Measurements from ENCODE around the gene GAS7.

GAS7 gene

GRCh38 chr17:10198509-10199249, at the start of gene GAS7:
Gene GAS7, minus strand, starts transcription at chr17:10198606.
- DNase-seq: peak; percentile 57 to 58

- DNase-seq: no peak
Observed at GRCh38 chr17:10247810-10248209, 49.4 kb upstream of the GAS7 start.

- no peak for DNase-seq
Observed at GRCh38 chr17:10243883-10244844, 45.8 kb upstream of the GAS7 start.

- DNase-seq: no peak
Observed at GRCh38 chr17:10241781-10242180, 43.4 kb upstream of the GAS7 start.

GRCh38 chr17:10238661-10239060, 40.3 kb upstream of the GAS7 start:
- no peak for DNase-seq

GRCh38 chr17:10234033-10234432, 35.6 kb upstream of the GAS7 start:
- DNase-seq: no peak

GRCh38 chr17:10233161-10233560, 34.8 kb upstream of the GAS7 start:
- peak; percentile 48 to 76 for DNase-seq

- DNase-seq: peak in 1 of 2 donors; percentile 21
Observed at GRCh38 chr17:10229181-10229580, 30.8 kb upstream of the GAS7 start.

GRCh38 chr17:10226930-10227695, 28.7 kb upstream of the GAS7 start:
- DNase-seq: peak in 1 of 2 donors; percentile 40

- peak; percentile 34 to 68 for DNase-seq
Observed at GRCh38 chr17:10224582-10225195, 26.3 kb upstream of the GAS7 start.

GRCh38 chr17:10219193-10219592, 20.8 kb upstream of the GAS7 start:
- DNase-seq: no peak

- DNase-seq: peak; percentile 31 to 72
Observed at GRCh38 chr17:10217916-10218315, 19.5 kb upstream of the GAS7 start.

- no peak for DNase-seq
Observed at GRCh38 chr17:10216213-10216938, 18.0 kb upstream of the GAS7 start.

- no peak for DNase-seq
Observed at GRCh38 chr17:10215286-10215685, 16.9 kb upstream of the GAS7 start.

- DNase-seq: peak; percentile 37 to 52
Observed at GRCh38 chr17:10211666-10212065, 13.3 kb upstream of the GAS7 start.

- DNase-seq: no peak
Observed at GRCh38 chr17:10210151-10210574, 11.8 kb upstream of the GAS7 start.

- DNase-seq: peak; percentile 35 to 45
Observed at GRCh38 chr17:10208604-10209193, 10.3 kb upstream of the GAS7 start.

GRCh38 chr17:10207153-10207552, 8.7 kb upstream of the GAS7 start:
- DNase-seq: no peak

GRCh38 chr17:10205549-10206185, 7.3 kb upstream of the GAS7 start:
- peak; percentile 56 to 86 for DNase-seq

GRCh38 chr17:10201680-10202079, 3.3 kb upstream of the GAS7 start:
- no peak for DNase-seq

- DNase-seq: no peak
Observed at GRCh38 chr17:10200645-10201044, 2.2 kb upstream of the GAS7 start.

All from inflammatory macrophage treated with lipopolysaccharide for 1 hour (primary cell).